Activated CD8-positive, alpha-beta memory T cell treated with anti-CD3 and anti-CD28 coated beads for 4 hours (primary cell): ENCODE measurements around the gene MMP26.
"Not testable (repeated sequence)": the region's sequence is repeated elsewhere in the genome, so short reads cannot be mapped to it uniquely, and the experiment has no call there.

Experiments used
- DNase-seq, 2 donors: peaks; one replicate each; pipeline ENCODE4 v3.0.0-alpha.2; 2020; ENCODE audit warnings: low read depth in 2 of 2

Gene MMP26

DNA sequence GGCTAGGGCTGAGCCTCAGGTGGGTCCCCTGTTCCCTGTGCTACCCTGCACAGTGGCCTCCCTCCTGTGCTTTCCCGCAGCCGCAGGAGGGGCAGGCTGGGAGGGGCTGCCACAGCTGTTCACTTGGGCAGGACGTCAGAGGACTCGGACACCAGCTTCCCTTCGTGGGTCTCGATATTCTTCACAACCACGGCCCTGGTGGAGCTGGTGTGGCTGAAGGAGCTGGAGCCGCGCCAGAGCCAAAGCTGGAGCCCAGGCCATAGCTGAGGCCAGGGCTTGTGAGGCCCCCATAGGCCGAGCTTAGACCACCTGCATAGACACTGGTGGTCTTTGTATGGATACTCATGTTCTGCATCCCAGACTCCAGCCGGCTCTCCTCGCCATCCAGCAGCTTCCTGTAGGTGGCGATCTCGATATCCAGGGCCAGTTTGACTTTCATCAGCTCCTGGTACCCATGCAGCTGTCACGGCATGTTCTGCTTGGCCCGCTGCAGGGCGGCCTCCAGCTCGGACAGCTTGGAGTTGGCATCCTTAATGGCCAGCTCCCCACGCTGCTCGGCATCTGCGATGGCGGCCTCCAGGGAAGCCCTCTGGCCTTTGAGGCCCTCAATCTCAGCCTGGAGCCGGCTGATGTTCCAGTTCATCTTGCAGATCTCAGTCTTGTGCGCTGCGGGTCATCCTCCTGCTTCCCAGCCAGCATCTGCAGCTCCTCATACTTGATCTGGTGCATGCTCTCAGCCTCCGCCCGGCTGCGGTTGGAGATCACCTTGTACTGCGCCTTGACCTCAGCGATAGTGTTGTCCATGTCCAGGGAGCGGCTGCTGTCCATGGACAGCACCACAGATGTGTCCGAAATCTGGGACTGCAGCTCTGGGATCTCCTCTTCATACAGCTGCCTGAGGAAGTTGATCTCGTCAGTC lies 18.3 kb downstream of the MMP26 start:
- DNase-seq, result not testable (repeated sequence)

DNA sequence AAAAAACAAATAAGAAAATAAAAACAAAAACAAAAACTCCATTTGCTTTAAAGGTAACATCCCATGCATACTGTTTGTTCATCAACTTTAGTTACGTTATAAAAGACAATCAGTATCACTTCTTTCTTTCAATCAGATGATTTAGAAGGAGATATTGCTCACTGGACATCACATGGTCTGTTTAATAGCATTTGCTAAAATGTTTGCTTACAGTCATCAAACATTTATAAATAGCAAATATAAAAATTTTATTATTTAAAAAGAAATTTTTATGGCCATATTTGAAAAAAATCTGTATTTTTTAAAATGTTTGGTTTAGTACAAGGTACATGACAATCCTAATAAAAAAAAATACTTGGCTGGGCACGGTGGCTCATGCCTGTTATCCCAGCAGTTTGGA lies 22.6 kb downstream of the MMP26 start:
- no peak for DNase-seq

DNA sequence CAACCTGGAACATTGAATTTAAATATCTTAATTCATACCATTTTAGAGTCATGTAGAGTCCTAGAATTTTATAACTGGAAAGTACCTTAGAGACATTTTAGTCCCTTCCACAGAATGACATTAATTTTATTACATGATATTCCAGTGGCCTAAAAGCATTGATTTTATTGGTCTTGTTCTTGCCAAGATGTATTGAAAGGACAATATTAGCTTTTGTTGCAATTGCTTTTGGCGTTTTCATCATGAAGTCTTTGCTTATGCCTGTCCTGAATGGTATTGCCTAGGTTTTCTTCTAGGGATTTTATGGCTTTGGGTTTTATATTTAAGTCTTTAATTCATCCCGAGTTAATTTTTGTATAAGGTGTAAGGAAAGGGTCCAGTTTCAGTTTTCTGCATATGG lies 36.2 kb downstream of the MMP26 start:
- no peak for DNase-seq

DNA sequence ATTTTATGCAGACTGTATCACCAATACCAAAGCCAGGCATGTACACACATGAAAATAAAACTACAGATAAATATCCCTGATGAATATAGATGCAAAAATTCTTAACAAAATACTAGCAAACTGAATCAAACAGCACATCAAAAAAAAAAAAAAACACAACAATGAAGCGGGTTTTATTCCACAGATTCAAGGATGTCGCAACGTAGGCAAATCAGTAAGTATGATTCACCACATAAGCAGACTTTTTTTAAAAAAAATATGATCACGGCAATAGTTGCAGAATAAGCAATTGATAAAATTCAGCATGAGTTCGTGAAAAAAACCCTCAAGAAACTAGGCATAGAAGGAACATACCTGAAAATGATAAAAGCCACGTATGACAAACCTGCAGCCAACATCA lies 43.9 kb downstream of the MMP26 start:
- no peak for DNase-seq

DNA sequence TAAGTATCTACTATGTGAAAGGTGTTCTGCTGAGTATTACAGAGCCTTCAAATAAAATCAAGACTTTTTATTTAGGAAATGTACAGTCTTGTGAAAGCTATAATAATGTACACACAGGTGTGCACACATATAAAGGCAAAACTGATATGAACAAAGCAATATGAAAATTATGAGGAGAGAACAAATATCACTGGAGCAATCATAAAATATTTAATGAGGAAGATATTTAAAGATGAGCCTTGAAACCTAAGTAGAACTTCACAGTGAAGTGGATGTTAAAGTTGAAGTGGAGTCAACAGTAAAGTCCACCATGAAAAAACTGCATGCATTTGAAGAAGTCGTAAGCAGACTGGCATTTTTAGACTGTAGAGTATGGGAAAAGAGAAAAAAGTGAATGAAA lies 46.6 kb downstream of the MMP26 start:
- no peak for DNase-seq
